Panc1 (cell line): ENCODE data around the gene DNM3.

Experiments
- POLR2AphosphoS5 ChIP-seq: IDR thresholded peaks from 2 replicates; pipeline ENCODE4 v1.6.1; 2012; ENCODE audit warnings: mild to moderate bottlenecking, low read depth, low read length, moderate library complexity
- SIN3A ChIP-seq: IDR thresholded peaks from 2 replicates; pipeline ENCODE4 v1.6.1; 2012; ENCODE audit warnings: low read depth, mild to moderate bottlenecking, low read length, moderate library complexity, borderline replicate concordance; ENCODE audit not compliant: insufficient read depth
- TF ChIP-seq, protein P1 (sequence below): fragments of 450-650 bp; IDR thresholded peaks from 2 replicates; pipeline ENCODE4 v1.5.1; 2017; ENCODE audit warnings: mild to moderate bottlenecking

DNA sequence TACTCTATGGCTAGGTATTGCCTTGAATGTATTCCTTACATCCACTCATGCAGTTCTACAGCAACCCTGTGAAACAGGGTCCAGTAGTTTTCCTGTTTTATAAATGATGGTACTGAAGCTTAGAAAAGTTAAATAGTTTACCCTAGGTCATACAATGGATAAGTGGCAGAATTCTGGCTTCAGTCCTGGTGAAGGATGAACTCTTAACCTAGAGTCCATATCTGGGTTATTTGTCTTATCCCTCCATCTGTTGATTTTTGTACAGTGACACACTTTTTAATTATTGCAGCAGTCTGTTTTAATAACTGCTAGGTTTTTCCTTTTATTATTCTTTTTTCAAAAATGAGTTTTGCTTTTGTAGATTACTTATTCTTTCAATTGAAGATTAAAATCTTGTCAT is 263.9 kb downstream of the DNM3 start:
- TF ChIP-seq, protein P1, sequence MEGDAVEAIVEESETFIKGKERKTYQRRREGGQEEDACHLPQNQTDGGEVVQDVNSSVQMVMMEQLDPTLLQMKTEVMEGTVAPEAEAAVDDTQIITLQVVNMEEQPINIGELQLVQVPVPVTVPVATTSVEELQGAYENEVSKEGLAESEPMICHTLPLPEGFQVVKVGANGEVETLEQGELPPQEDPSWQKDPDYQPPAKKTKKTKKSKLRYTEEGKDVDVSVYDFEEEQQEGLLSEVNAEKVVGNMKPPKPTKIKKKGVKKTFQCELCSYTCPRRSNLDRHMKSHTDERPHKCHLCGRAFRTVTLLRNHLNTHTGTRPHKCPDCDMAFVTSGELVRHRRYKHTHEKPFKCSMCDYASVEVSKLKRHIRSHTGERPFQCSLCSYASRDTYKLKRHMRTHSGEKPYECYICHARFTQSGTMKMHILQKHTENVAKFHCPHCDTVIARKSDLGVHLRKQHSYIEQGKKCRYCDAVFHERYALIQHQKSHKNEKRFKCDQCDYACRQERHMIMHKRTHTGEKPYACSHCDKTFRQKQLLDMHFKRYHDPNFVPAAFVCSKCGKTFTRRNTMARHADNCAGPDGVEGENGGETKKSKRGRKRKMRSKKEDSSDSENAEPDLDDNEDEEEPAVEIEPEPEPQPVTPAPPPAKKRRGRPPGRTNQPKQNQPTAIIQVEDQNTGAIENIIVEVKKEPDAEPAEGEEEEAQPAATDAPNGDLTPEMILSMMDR: no peak
- TF ChIP-seq POLR2AphosphoS5: no peak
- no peak for TF ChIP-seq SIN3A
